Activated CD8-positive, alpha-beta memory T cell treated with anti-CD3 and anti-CD28 coated beads for 1 hour (primary cell): ENCODE results near the gene NCR2.

Experiments used
- DNase-seq, 2 donors: peaks; one replicate each; pipeline ENCODE4 v3.0.0-alpha.2; 2020; ENCODE audit warnings: low read depth in 1 of 2; ENCODE audit errors: extremely low read depth in 1 of 2

Gene NCR2

GRCh38 chr6:41356825-41357224 lies 21.4 kb downstream of the NCR2 start:
- no peak for DNase-seq

GRCh38 chr6:41358503-41358902 lies 23.1 kb downstream of the NCR2 start:
- no peak for DNase-seq

GRCh38 chr6:41359617-41360313 lies 24.4 kb downstream of the NCR2 start:
- DNase-seq = no peak

GRCh38 chr6:41360314-41360685 lies 24.9 kb downstream of the NCR2 start:
- no peak for DNase-seq

- no peak for DNase-seq
Measured at GRCh38 chr6:41366150-41366549, 30.7 kb downstream of the NCR2 start.

GRCh38 chr6:41367061-41367460 lies 31.7 kb downstream of the NCR2 start:
- no peak for DNase-seq

GRCh38 chr6:41367700-41368099 lies 32.3 kb downstream of the NCR2 start:
- no peak for DNase-seq

- no peak for DNase-seq
Measured at GRCh38 chr6:41370488-41371111, 35.2 kb downstream of the NCR2 start.

- DNase-seq = no peak
Measured at GRCh38 chr6:41371461-41371991, 36.1 kb downstream of the NCR2 start.

- no peak for DNase-seq
Measured at GRCh38 chr6:41371992-41372831, 36.8 kb downstream of the NCR2 start.

GRCh38 chr6:41372832-41373626 lies 37.6 kb downstream of the NCR2 start:
- no peak for DNase-seq

GRCh38 chr6:41373627-41373918 lies 38.2 kb downstream of the NCR2 start:
- no peak for DNase-seq

GRCh38 chr6:41373919-41374617 lies 38.7 kb downstream of the NCR2 start:
- DNase-seq = no peak

GRCh38 chr6:41374618-41375590 lies 39.5 kb downstream of the NCR2 start:
- DNase-seq = no peak

GRCh38 chr6:41375598-41376151 lies 40.3 kb downstream of the NCR2 start:
- no peak for DNase-seq

GRCh38 chr6:41376176-41376575 lies 40.8 kb downstream of the NCR2 start:
- no peak for DNase-seq

GRCh38 chr6:41377071-41377470 lies 41.7 kb downstream of the NCR2 start:
- no peak for DNase-seq

GRCh38 chr6:41379306-41379705 lies 43.9 kb downstream of the NCR2 start:
- no peak for DNase-seq

- DNase-seq = no peak
Measured at GRCh38 chr6:41386594-41386993, 51.2 kb downstream of the NCR2 start.
